K562 (cell line): Measurements from ENCODE around the gene KIAA1958. TPM values are rescaled to one million over a fixed set of nuclear protein-coding genes. Genes with fewer than 3 reads are reported as not detected.

Source experiments
- AFF4 ChIP-seq: sonication (generic); formaldehyde crosslinking; IDR thresholded peaks from 2 replicates; pipeline ENCODE4 v1.8.0; 2023; ENCODE audit warnings: mild to moderate bottlenecking, missing genetic modification reagents
- EWSR1 ChIP-seq: fragments of 450-650 bp; IDR thresholded peaks from 2 replicates; pipeline ENCODE4 v1.6.1; 2018; ENCODE audit warnings: borderline replicate concordance, mild to moderate bottlenecking, low read depth, moderate library complexity; ENCODE audit not compliant: partially characterized antibody
- GTF2A2 ChIP-seq: IDR thresholded peaks from 2 replicates; pipeline ENCODE4 v1.6.1; 2016; ENCODE audit warnings: mild to moderate bottlenecking, missing genetic modification characterization, missing compliant biosample characterization
- HNRNPLL ChIP-seq: fragments of 200-400 bp; formaldehyde crosslinking; IDR thresholded peaks from 2 replicates; pipeline ENCODE4 v1.6.1; 2017; ENCODE audit warnings: low read length, low read depth, mild to moderate bottlenecking; ENCODE audit not compliant: poor library complexity, severe bottlenecking
- MAFK ChIP-seq: IDR thresholded peaks from 2 replicates; pipeline ENCODE4 v1.6.1; 2011; ENCODE audit warnings: low read length, improper control_type of control experiment
- TAF7 ChIP-seq: fragments of 450-650 bp; IDR thresholded peaks from 2 replicates; pipeline ENCODE4 v1.6.1; 2016; ENCODE audit warnings: missing genetic modification characterization, missing compliant biosample characterization
- ZNF23 ChIP-seq: fragments of 250-450 bp; sonication (Bioruptor Pico); IDR thresholded peaks from 2 replicates; pipeline ENCODE4 v1.4.0; 2020; ENCODE audit warnings: mild to moderate bottlenecking
- ZNF318 ChIP-seq, 2 experiments: fragments of 450-650 bp; IDR thresholded peaks; 2 replicates each; pipeline ENCODE4 v1.6.1; 2016; ENCODE audit warnings: mild to moderate bottlenecking in 2 of 2, borderline replicate concordance in 1 of 2, low read depth in 1 of 2, moderate library complexity in 1 of 2
- ZNF699 ChIP-seq: fragments of 250-450 bp; sonication (Bioruptor Pico); IDR thresholded peaks from 2 replicates; pipeline ENCODE4 v1.8.0; 2021; ENCODE audit warnings: mild to moderate bottlenecking, moderate library complexity; ENCODE audit not compliant: insufficient replicate concordance
- polyA plus RNA-seq, 8 experiments: library from polyadenylated mRNA; depleted of rRNA in 4 of 8; stranded (reverse) in 5 of 8; unstranded in 3 of 8; fragments of >200 nt; fragmentation: Nextera tagmentation in 2 of 8; fragmentation: Illumina TruSeq in 1 of 8; extraction: Ambion mirVana in 2 of 8; extraction: Trizol in 1 of 8; gene quantifications; 2 replicates each; pipeline versions ENCODE4 v1.2.1 to v1.2.3, GENCODE V29; 2011 to 2014; ENCODE audit warnings: inconsistent platforms in 1 of 8, missing spikeins in 1 of 8
- total RNA-seq, 7 experiments: library from RNA; depleted of rRNA in 6 of 7; stranded (reverse); fragments of >200 nt in 6 of 7; fragmentation: Illumina TruSeq in 2 of 7; extraction: Trizol in 2 of 7; gene quantifications; 2 replicates each; pipeline versions ENCODE4 v1.2.1 to v1.2.3, GENCODE V29; 2011 to 2021; ENCODE audit warnings: low replicate concordance in 1 of 7
- TF ChIP-seq, protein P1 (sequence below): fragments of 250-450 bp; sonication (Bioruptor Pico); IDR thresholded peaks from 2 replicates; pipeline ENCODE4 v1.5.0; 2021; ENCODE audit warnings: mild to moderate bottlenecking, moderate library complexity

The KIAA1958 gene
- total and polyA plus RNA-seq, 9 of the 15 experiments (the other 6 are each of a cell fraction or from before 2014, with no cell fraction given): 1.1 to 16.0 (median 10.1) TPM

DNA sequence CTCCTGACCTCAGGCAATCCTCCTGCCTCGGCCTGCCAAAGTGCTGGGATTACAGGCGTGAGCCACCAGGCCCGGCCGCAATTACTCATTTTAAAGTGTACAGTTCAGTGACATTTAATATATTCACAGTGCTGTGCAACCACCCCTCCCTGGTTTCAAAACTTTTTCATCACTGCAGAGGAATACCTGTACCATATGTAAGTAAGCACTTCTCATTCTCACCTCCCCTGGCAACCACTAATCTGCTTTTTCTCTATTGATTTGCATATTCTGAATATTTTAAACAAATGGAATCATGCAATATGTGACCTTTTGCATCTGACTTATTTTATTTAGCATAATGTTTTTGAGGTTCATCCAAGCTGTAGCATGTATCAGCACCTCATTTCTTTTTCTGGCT lies 21.3 kb upstream of the KIAA1958 start (continued):
- TF ChIP-seq ZNF699 (CRISPR knock-in tag) (no peak), MAFK (no peak), GTF2A2 (tag) (no peak), HNRNPLL (no peak), ZNF318 (IDR thresholded peaks at IDR 0.05; ENCODE audit: borderline replicate concordance in 1 of 2, low read depth in 1 of 2) (no peak), ZNF23 (CRISPR knock-in tag) (no peak), TAF7 (no peak), AFF4 (CRISPR knock-in tag) (no peak), EWSR1 (no peak)
- TF ChIP-seq, protein P1, sequence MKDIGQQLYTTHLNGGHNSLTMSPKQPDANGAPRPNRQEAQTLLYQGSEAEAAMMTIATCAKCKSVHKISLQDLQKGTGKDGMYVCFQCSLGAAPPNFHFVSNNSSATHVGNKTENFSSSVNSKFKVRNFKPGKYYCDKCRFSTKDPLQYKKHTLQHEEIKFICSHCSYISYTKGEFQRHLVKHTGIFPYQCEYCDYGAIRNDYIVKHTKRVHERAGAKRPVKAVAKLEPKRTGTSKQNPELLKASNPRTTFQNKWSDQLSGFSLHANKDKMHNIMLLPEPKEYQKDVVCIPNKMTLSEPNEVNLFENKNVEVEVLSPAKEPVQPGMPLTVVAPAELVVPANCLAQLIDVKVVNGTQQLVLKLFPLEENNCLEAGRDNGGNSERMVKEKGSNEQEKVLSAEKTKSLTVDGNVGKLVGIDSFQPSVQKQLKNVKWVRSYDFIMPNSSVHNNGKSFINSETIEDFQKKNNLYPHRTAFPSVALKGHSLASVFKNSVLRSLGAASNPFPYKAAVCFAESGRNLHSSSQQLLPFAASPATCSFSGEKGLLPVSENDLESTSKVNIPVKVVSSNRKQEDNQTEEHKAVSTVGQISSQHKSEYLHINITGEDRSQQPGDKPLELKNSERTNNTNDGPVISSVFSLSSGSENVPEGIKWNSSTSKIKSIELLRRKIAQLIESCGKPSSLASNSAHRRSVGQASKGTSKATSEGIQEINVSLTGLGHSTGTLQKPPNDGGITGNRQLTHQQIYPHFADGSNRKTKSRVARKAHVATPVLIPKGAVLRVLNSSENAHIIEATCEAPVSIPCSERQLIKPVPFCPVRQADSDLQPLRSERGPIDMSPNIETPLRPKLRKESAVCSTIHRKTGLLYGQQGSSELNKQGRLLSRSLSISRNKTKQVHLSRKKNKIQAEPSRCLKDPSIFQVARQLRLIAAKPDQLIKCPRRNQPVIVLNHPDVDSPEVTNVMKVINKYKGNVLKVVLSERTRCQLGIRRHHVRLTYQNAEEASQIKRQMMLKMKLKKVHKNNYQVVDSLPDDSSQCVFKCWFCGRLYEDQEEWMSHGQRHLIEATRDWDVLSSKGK (CRISPR knock-in tag): no peak
